ENCODE measurements around the gene KAT2A.

GRCh38 chr17:42120770-42121769 is at the start of gene KAT2A:
- TF ChIP-seq CTCF (IDR thresholded peaks at IDR 0.05 in 8 of 11, conservative IDR thresholded peaks at IDR 0.05 in 3 of 11), result no peak
- TF ChIP-seq POLR2AphosphoS5 (IDR thresholded peaks at IDR 0.05), result peak; percentile 94 to 95 (median 95)
- peak in 1 of 3 donors; percentile 44 for TF ChIP-seq POLR2A (IDR thresholded peaks at IDR 0.05)

Data from spleen (tissue), 7 donors.